Measurements from ENCODE around the gene ATXN3. TPM values are rescaled to one million over a fixed set of nuclear protein-coding genes. Genes with fewer than 3 reads are reported as not detected.
"Not testable (repeated sequence)": the region's sequence is repeated elsewhere in the genome, so short reads cannot be mapped to it uniquely, and the experiment has no call there.

Gene ATXN3
- total RNA-seq, 4 donors from 2014 or later = 17.1 to 35.6 (median 25.9) TPM

DNA sequence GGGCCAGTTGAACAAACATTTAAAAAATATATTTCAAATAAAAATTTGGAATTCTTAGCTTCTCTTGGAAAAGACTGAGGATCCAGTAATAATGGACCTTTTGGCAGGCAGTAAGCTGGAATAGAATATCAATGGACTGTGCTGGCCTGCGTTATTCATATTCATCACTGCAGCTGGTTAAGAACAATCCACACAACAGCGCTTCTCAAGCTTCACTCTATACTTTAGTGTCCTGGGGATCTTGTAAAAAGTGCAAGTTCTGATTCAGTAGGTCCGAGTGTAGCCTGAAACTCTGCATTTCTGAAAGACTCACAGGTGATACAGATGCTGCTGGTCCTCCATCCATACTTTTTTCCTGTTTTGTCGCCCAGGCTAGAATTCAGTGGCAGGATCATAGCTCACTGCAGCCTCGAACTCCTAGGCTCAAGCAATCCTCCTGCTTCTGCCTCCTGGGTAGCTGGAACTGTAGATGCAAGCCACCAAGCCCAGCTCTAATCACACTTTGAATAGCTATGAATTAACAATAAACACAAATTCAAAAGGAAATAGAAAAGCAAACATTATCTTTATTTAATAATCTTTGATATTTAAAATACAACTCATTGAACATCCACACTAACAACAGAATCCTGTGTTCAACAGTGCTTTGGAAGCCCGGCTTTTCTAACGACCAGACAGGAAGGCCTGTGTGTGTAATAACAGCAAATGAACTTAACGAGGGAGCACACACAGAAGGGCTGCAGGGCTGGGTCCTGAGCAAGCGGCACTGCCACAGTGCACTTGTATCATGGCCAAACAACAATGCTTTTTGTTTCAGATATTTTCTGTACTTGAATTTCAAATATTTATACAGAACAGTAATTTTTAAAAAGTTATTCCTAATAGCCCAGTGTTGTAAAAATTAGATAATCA lies 48.1 kb downstream of the ATXN3 start:
- H3K36me3 ChIP-seq = peaks cover 0 to 4% (median 0%) of the 10 kb centered on the region in 4 donors
- intact Hi-C loops (cut with DNase I; ENCODE audit: low total_unique reads) (no loop called here), in situ Hi-C loops (cut with MboI; ENCODE audit: low pct_ligation_motif_present in 1 of 4, low pct_unique_long_range_greater_than_20kb in 1 of 4, low sequenced_read_pairs in 3 of 4) (no loop called here)
- H3K9me3 ChIP-seq = no peaks in the 10 kb centered on the region
- 72 to 81% methylated on average over 7 to 9 of the region's 9 CpGs for WGBS, 2 donors (ENCODE audit: low coverage in 1 of 2)
- no peaks in the 10 kb centered on the region for H3K4me1 ChIP-seq
- no peak overlapping the region for H3K27ac ChIP-seq
- DNase-seq = no peak
- H3K27me3 ChIP-seq = no peaks in the 10 kb centered on the region
- no peak overlapping the region for H3K4me3 ChIP-seq
- TF ChIP-seq, protein P1, sequence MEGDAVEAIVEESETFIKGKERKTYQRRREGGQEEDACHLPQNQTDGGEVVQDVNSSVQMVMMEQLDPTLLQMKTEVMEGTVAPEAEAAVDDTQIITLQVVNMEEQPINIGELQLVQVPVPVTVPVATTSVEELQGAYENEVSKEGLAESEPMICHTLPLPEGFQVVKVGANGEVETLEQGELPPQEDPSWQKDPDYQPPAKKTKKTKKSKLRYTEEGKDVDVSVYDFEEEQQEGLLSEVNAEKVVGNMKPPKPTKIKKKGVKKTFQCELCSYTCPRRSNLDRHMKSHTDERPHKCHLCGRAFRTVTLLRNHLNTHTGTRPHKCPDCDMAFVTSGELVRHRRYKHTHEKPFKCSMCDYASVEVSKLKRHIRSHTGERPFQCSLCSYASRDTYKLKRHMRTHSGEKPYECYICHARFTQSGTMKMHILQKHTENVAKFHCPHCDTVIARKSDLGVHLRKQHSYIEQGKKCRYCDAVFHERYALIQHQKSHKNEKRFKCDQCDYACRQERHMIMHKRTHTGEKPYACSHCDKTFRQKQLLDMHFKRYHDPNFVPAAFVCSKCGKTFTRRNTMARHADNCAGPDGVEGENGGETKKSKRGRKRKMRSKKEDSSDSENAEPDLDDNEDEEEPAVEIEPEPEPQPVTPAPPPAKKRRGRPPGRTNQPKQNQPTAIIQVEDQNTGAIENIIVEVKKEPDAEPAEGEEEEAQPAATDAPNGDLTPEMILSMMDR (IDR thresholded peaks at IDR 0.05) = no peak
- no peak for TF ChIP-seq POLR2AphosphoS5 (IDR thresholded peaks at IDR 0.05)
- TF ChIP-seq EP300 (IDR thresholded peaks at IDR 0.05; ENCODE audit: low read depth) = no peak
- no peak for TF ChIP-seq POLR2A (IDR thresholded peaks at IDR 0.05)

DNA sequence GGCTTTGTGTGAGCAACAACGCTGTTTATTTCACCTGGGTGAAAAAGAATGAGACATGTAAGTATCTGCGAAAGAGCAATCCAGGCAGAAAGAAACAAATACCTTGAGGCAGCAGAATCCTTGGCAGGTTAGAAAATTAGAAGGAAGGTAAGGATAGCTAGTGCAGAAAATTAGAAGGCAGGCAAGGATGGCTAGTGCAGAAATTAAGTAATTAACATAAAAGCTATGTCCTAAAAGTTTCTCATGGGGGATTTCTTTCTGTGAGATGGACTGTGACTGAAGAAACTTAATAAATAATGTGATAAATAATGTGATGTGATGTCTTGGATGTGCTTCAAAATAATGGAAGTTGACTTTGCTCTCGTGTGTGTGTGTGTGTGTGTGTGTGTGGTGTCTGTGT lies 56.6 kb downstream of the ATXN3 start:
- H3K4me3 ChIP-seq = no peak overlapping the region
- H3K27me3 ChIP-seq = no peaks in the 10 kb centered on the region
- no peaks in the 10 kb centered on the region for H3K36me3 ChIP-seq
- H3K27ac ChIP-seq = no peak overlapping the region
- in situ Hi-C loops (cut with MboI; ENCODE audit: low pct_ligation_motif_present in 1 of 4, low pct_unique_long_range_greater_than_20kb in 1 of 4, low sequenced_read_pairs in 3 of 4) (no loop called here), intact Hi-C loops (cut with DNase I; ENCODE audit: low total_unique reads) (no loop called here)
- H3K4me1 ChIP-seq = no peaks in the 10 kb centered on the region
- H3K9me3 ChIP-seq = peaks cover 4 to 9% of the 10 kb centered on the region in 2 donors
- no peak for TF ChIP-seq POLR2A (IDR thresholded peaks at IDR 0.05)
- no peak for TF ChIP-seq EP300 (IDR thresholded peaks at IDR 0.05; ENCODE audit: low read depth)
- TF ChIP-seq, protein P1 (IDR thresholded peaks at IDR 0.05) = no peak
- no peak for TF ChIP-seq POLR2AphosphoS5 (IDR thresholded peaks at IDR 0.05)
- no peak for DNase-seq
- WGBS, 2 donors (ENCODE audit: low coverage in 1 of 2) = 77 to 85% methylated on average over 3 of the region's 3 CpGs

DNA sequence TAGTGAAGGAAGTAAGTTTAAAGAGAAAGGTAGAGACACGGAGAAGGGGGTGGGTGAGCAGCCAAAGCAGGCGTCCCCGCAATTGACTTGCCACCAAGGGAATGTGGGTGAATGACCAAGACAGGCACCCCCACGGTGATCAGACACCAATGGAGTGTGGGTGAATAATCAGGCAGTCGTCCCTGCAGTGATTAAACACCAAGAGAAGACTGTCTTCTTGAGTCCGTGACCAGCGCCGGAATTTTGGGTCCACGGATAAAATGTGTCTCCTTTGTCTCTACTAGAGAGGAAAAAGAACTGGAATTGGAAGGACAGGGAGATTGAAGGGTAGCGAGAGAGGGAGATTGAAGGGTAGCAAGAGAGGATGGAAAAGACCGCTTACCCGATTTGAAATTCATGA lies 57.2 kb downstream of the ATXN3 start:
- H3K27ac ChIP-seq; H3K27me3 ChIP-seq; H3K4me1 ChIP-seq; in situ Hi-C loops (cut with MboI; ENCODE audit: low pct_ligation_motif_present in 1 of 4, low pct_unique_long_range_greater_than_20kb in 1 of 4, low sequenced_read_pairs in 3 of 4); intact Hi-C loops (cut with DNase I; ENCODE audit: low total_unique reads); H3K9me3 ChIP-seq; DNase-seq; H3K4me3 ChIP-seq; H3K36me3 ChIP-seq: not testable (repeated sequence)
- WGBS, 2 donors (ENCODE audit: low coverage in 1 of 2) = 96 to 97% methylated on average over 12 of the region's 12 CpGs

DNA sequence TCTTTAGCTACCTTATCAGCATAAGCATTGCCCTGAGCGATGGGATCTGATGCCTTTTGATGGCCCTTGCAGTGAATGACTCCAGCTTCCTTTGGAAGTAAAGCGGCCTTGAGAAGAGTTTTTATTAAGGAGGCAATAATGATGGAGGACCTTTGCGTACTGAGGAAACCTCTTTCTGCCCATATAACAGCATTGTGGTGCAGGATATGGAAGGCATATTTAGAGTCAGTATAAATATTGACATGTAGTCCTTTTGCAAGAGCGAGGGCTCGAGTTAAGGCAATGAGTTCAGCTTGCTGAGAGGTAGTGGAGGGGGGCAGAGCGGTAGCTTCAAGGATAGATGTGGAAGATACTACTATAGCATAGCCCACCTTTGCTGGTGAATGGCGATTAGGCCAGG lies 60.5 kb downstream of the ATXN3 start:
- H3K27me3 ChIP-seq; H3K4me1 ChIP-seq; H3K27ac ChIP-seq; H3K36me3 ChIP-seq; H3K9me3 ChIP-seq; intact Hi-C loops (cut with DNase I; ENCODE audit: low total_unique reads); in situ Hi-C loops (cut with MboI; ENCODE audit: low pct_ligation_motif_present in 1 of 4, low pct_unique_long_range_greater_than_20kb in 1 of 4, low sequenced_read_pairs in 3 of 4); H3K4me3 ChIP-seq; DNase-seq: not testable (repeated sequence)
- WGBS, 2 donors (ENCODE audit: low coverage in 1 of 2) = 88 to 96% methylated on average over 7 of the region's 7 CpGs

DNA sequence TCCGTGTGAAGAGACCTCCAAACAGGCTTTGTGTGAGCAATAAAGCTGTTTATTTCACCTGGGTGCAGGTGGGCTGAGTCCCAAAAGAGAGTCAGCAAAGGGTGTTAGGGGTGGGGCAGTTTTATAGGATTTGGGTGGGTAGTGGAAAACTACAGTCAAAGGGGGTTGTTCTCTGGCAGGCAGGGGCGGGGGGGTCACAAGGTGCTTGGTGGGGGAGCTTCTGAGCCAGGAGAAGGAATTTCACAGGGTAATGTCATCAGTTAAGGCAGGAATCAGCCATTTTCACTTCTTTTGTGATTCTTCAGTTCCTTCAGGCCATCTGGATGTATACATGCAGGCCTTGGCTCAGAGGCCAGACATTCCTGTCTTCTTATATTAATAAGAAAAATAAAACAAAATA lies 64.6 kb downstream of the ATXN3 start:
- WGBS, 2 donors (ENCODE audit: low coverage in 1 of 2) = 81% methylated on average over 2 of the region's 2 CpGs; no CpG with 5 or more reads in 1 of the 2 donors
- in situ Hi-C loops (cut with MboI; ENCODE audit: low pct_ligation_motif_present in 1 of 4, low pct_unique_long_range_greater_than_20kb in 1 of 4, low sequenced_read_pairs in 3 of 4); intact Hi-C loops (cut with DNase I; ENCODE audit: low total_unique reads); H3K27ac ChIP-seq; H3K36me3 ChIP-seq; H3K9me3 ChIP-seq; H3K27me3 ChIP-seq; H3K4me3 ChIP-seq; DNase-seq: not testable (repeated sequence)
- H3K4me1 ChIP-seq = peaks cover 9 to 32% (median 27%) of the 10 kb centered on the region in 4 donors
